Breast epithelium (tissue), 3 donors: ENCODE data around the gene OSBPL6.

Source experiments
- POLR2AphosphoS5 ChIP-seq, 3 donors: sonication (generic); formaldehyde crosslinking; IDR thresholded peaks; one replicate each; pipeline ENCODE4 v1.6.1; 2017; ENCODE audit warnings: antibody characterized with exemption in 3 of 3
- TF ChIP-seq, protein P1 (sequence below), 3 donors: fragments of 450-650 bp; IDR thresholded peaks; one replicate each; pipeline ENCODE4 v1.5.1; 2016 to 2017; ENCODE audit warnings: antibody characterized with exemption in 3 of 3, mild to moderate bottlenecking in 3 of 3, moderate library complexity in 3 of 3

DNA sequence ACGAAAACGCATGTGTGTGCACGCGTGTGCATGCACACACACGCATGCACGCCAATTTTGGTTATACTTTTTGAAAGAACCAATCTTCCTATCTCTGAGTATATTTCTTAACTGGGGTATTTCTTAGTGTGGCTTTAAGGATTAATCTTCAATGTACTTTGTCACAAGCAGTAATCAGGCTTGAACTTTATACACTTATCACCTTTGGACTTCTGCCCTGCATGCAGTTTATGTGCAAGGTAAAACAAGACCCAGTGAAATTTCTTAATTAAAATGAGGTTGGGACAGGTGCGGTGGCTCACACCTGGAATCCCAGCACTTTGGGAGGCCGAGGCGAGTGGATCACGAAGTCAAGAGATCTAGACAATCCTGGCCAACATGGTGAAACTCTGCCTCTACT lies 85.3 kb downstream of the OSBPL6 start:
- TF ChIP-seq, protein P1, sequence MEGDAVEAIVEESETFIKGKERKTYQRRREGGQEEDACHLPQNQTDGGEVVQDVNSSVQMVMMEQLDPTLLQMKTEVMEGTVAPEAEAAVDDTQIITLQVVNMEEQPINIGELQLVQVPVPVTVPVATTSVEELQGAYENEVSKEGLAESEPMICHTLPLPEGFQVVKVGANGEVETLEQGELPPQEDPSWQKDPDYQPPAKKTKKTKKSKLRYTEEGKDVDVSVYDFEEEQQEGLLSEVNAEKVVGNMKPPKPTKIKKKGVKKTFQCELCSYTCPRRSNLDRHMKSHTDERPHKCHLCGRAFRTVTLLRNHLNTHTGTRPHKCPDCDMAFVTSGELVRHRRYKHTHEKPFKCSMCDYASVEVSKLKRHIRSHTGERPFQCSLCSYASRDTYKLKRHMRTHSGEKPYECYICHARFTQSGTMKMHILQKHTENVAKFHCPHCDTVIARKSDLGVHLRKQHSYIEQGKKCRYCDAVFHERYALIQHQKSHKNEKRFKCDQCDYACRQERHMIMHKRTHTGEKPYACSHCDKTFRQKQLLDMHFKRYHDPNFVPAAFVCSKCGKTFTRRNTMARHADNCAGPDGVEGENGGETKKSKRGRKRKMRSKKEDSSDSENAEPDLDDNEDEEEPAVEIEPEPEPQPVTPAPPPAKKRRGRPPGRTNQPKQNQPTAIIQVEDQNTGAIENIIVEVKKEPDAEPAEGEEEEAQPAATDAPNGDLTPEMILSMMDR (IDR thresholded peaks at IDR 0.05), result no peak
- no peak for TF ChIP-seq POLR2AphosphoS5 (IDR thresholded peaks at IDR 0.05)
